GM19023 (cell line): ENCODE measurements around the gene FOXC2.

ENCODE experiments used
- ATAC-seq: cut with Tn5 transposase; IDR thresholded peaks from one replicate; pipeline ENCODE4 v1.9.1; 2021; ENCODE audit warnings: mild to moderate bottlenecking, moderate library complexity; ENCODE audit not compliant: unreplicated experiment

Gene FOXC2

DNA sequence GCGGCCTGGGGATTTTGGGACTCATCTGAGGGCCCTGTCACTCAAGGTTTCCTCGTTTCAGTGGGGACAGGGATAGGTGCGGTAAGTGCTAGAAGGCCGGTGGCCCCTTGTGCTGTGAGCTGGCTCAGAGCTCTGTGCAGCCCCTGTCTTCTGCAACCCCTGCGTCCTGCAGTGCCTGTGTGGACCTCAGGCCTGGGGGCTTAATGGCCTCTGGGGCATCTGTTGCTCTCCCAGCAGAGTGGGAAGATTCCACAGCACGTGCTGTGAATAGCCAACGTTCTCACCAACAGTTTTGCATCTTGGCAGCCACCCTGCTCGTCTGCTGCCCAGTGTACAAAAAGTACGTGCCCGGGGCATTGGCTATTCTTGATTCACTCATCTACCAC lies 4.9 kb downstream of the FOXC2 start:
- ATAC-seq = no peak

DNA sequence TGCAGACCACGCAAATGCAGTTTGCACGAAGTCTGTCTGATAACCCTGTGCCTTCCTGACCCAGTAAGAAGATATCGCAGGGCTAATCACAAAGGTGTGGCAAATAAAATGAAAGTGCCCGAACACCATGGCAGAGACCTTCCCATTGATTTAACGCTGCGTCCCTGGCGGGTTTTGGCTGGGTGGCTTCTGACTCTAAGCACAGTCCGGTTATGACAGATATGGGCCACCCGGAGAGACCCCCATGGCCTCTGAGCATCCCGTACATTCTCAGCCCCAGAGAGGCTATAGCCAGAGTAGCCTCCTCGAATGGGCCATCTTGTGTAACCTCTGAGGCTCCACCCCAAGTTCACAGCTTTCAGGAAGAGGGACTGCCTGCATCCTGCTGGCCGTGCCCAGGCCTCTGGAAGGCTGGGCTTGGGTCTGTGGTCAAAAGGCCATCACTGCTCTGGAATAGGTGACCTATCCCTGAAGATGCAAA lies 5.5 kb downstream of the FOXC2 start:
- no peak for ATAC-seq

DNA sequence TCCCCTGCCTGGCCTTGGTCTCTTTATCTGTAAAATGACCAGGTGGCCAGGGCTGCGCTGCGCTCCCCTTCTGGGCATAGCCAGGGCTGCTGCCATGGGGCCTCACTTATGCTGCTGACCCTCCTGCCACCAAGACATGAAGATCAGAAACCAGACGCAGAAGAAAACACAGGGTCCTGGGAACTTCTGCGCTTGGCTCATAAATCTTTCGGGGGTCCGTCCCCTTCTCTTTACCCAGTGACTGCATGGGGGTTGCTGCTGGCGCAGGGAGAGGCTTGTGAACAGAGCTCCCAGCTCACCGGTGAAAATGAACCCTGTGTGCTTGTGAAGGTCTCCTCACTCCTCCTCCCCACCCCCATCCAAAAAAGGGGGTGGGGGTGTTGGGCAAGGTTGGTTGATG lies 6.0 kb downstream of the FOXC2 start:
- ATAC-seq = no peak

DNA sequence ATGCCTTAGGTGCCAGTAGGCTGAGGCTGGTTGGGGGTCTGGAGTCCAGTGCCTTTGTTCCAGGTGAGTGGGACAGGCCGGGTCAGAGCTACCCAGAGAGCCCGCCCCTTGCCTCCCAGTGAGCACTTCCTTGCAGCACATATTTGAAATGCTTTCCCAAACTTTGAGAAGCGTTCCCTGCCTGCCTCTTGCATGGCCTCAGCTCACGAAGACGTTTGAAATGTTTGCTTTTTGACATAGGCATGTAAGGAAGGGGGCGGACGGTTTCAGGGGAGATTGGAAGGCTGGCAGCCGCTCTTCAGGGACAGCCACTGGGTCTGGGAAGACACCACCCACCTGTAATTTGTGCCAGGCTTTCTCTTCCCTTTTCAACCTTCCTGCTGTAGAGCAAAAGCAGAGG lies 6.6 kb downstream of the FOXC2 start:
- ATAC-seq = no peak

DNA sequence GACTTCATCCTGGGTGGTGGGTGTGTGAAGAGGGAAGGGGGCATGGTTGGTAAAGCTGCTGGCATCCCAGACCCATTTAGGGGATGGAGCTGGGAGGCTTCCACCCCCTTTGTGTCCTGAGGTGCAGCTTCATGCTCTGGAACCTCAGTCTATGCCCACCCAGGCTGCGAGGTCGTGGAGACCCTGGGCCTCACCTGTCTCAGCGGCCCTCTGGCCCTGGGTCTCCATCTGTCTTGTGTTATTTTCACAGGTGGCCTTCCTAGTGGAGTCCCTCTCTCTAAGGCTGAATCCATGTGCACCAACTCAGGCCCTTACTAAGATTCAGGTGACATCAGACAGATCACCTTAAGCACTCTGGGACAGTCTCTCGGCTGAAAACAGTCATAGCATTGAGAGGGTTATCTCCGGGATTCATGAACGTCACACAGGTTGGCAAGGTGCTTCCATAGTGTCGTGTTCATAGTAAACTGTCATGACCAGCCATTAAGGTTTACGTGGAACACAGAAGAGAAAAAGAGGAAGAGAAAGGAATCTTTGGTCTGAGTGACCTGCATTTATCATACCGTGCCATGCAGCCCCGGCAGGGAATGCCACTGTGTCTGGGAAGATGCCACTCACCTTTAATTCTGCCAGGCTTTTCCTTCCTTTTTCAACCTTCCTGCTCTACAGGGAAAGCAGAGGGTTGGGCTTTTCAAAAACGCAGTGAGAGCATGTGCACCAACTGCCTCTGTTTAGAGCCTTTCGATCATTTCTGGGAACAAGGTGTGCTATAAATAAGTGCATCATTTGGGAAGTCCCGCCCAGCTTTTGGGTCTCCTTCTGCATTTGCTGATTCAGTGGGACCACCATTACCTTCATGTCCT lies 7.2 kb downstream of the FOXC2 start:
- ATAC-seq = no peak

DNA sequence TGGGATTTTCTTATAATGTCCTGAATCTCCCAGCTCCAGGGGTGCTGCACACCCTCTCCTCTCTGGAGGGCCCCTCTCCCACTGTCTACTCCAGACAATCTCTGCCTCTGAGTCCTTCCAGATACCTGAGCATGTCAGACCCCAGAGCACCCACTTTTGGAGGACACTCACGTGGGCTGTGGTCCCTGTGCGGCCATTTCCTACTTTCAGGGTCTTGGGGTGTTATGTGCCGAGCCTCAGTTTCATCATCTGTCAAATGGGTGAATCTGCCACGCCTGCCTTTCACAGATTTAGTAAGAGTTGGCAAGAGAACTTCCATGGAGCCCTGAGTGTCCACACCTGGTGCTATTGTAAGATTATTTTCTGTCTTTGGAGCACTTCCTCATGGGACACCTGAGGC lies 8.0 kb downstream of the FOXC2 start:
- no peak for ATAC-seq

DNA sequence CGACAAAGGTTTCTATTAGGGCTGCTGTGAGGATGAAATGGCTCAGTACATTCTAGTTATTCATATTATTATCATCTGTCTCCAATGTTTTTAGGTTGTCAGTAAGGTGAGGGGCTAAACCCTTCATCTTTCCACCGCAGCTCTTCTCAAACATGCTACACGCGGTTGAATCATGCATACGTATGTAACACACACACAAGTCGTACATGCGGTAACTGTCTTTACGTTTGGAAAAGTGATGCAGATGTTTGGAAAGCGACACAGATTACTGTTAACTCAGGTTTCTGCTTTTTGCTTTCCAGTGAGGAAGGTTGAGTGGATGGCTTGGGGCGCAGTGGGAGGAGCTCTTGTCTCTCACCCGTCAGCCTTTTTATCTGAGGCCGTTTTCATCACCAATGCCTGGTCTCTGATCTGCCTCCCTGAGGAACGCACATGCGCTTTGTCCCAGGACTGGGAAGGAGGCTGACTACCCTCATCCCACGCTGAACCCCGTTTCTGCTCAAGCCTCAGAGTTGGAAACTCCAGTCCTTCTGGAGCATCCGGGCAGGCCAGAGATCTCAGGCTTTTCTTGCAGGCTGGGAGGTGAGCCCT lies 8.6 kb downstream of the FOXC2 start:
- ATAC-seq = no peak

DNA sequence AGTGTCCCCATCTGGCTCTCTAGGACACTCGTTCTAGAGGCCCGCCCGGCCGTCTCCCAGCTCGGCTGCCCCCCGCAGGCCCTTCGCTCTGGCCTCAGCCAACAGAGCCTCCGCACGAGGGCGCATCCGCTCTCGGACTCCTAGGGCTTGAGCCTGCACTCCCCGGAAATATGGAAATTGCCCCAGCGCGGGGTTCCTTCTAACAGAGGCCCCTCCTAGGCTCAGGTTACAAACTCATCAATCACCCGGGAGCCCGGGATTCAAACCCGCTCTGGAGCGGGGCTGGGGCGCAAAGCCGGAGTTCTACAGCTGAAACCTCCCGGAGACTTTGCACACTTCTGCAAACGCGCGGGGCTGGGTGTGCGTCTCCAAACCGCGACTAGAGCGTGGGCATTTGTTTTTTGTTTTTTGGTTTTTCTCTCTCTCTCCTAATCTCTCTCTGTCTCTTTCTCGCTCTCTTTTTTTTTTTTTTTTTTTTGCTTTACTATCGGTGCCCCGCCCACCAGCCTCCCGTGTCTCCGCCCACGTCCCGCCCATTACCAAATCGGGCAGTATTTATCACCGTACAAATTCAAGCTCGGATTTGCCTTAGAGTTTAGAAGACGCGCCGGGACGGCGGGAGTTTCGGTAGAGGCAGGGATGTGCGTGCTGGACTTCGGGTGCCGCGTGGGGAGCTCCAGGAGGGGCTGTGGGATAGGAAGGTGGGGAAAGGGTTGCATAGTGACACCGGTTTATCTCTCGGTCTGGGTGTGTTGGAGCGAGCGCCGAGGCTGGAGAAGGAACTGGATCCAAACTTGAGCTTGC lies 9.3 kb downstream of the FOXC2 start:
- no peak for ATAC-seq

DNA sequence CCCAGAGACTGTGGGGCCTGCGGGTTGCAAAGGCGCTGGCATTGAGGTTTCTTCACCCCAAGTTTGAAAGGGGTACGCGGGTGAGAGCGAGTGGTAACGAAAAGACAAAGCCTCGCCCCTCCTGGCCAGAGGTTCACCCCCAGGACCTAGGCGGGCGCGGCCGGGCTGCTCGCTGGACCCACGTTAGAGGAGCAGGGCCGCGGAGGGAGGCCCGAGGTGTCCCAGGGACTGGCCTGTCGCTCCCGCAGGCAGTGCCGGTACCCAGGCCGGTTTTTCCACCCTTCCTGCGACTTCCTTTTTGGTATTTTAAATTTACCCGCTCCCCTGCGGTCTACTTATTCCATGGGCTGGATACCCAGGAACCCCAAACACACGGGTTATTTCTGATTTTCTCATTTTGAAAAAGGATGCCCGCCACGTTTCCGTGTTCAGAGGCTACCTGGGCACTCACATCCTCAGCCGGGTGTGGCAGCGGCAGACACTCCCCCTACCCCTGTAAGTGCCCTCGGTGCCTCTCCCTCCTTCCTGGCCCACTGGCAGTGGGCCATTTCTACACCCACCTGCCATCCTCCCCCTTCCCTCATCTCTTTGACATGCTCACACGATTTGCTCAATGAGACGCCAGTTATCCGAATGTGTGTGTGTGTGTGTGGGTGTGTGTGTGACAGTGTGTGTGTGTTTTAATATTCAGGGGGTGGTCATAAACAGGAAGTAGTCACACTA lies 10.1 kb downstream of the FOXC2 start:
- ATAC-seq = no peak

DNA sequence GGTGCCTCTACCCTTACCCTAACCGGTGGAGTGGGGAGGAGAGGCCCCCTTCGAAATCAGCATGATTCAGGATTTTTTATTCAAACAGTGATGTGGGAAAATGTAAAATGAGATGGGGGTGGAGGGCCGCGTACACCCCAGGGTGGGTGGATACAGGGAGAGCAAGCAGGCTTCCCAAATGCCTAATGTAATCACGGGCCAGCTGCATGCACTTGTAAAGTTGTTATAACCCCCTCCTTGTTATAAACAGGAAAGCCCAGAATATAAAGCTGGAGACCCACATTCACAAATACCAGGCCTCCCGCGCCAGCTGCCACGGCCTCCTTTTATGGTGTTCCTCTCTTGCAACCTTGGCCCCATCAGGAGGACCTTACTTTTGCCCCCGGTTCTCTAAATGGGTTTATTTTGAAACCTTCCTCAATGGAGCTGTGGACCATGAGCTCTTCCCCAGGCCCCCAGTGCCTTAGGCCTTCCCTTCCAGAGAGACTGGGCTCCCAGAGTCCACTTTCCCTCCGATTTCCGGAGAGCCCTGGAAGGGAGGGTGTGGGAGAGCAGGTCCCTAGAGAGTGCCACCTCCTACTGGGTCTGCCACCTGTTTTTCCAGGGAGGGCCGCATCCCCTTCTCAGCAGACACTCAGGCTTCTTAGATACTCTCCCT lies 10.8 kb downstream of the FOXC2 start:
- no peak for ATAC-seq

DNA sequence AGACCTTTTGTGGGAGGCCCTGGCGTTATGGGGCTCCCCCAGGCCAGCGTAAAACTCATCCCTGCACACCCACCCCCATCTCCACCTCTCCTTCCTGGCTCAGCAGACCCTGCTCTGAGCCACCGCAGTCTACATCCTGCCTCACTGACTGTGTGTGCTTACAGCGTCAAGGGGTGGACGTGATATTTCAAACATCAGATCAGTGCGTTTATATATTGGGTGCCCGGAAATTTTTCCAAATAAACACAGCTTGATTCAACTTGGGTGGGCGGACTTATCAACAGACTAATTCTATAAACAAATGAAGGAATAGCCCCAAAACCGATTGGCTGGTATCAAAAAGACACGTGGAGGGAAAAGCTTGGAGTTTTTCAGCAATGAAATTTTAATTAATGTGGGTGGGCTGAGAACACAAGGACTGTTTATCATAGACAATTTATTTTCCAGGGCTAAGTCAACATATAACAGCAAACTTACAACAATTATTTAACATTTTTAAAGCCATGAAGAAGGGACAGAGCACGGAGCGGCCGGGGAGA lies 11.5 kb downstream of the FOXC2 start, which contains the start of gene FOXL1:
Gene FOXL1, plus strand, starts transcription at position 489 of the 539 bp plus-strand sequence. CDS start 175 bp downstream, outside the sequence.
- ATAC-seq = no peak

DNA sequence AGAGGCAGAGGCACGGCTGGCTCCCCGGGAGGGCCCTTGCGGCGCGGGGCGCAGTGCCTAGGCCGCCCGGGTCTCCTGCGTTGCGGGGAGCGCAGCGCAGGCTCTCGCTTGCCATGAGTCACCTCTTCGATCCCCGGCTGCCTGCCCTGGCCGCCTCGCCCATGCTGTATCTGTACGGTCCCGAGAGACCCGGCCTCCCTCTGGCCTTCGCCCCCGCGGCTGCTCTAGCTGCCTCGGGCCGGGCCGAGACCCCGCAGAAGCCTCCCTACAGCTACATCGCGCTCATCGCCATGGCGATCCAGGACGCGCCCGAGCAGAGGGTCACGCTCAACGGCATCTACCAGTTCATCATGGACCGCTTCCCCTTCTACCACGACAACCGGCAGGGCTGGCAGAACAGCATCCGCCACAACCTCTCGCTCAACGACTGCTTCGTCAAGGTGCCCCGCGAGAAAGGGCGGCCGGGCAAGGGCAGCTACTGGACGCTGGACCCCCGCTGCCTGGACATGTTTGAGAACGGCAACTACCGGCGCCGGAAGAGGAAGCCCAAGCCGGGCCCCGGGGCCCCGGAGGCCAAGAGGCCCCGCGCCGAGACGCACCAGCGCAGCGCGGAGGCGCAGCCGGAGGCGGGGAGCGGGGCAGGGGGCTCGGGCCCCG lies 12.1 kb downstream of the FOXC2 start:
- ATAC-seq = no peak

DNA sequence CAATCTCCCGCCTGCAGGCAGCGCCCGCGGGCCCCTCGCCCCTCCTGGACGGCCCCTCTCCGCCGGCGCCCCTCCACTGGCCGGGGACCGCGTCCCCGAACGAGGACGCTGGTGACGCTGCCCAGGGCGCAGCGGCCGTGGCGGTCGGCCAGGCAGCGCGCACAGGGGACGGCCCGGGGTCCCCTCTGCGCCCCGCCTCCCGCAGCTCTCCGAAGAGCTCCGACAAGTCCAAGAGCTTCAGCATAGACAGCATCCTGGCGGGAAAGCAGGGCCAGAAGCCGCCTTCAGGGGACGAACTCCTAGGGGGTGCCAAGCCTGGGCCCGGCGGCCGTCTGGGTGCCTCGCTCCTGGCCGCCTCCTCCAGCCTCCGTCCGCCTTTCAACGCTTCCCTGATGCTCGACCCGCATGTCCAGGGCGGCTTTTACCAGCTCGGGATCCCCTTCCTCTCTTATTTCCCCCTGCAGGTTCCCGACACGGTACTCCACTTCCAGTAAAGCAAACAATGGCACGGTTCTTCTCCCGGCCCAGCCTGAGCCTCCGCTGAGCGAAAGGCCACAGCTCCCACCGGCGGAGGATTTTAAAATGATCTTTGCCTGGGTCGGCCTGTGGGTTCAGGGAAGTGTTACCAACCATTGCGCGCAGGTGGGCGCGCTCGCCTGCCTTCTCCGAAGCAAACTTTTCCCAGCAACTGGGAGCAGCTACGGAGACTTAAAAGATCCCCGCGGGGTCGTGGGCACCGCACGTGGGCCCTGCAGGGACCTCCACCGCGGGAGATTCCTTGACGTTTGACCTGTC lies 12.8 kb downstream of the FOXC2 start:
- no peak for ATAC-seq

DNA sequence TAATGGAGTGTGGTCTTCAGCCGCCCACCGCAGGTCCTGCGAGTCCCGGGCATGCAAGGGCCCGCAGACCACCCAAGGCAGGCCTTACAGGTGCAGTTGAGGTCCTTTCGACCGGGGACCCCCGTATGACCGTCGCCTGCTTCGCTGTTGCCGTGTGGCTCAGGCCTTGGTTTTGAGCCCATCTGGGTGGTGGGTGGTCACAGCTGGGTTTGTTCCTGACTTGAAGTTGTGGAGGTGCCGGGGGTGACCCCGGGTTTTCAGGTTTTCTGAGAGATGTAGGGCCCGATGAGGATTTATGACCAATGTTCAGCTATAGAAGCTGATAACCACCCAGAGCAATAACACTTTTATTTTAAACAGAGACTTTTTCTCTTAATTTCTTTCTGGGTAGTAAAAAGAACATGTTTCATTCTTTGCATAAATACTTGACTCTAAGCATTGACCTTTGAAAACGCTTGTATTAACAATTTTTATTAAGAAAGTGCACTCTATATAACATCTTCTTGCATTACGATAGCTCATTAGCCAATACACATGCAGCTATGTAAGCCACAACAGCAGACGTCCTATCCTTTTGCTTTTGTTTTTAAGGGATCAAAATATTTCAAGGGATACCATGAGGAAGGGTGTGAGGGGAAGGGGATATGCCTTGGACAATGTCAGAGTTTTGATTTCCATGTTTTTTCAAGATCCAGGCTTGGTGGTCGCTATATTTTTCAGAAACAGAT lies 13.6 kb downstream of the FOXC2 start:
- no peak for ATAC-seq

DNA sequence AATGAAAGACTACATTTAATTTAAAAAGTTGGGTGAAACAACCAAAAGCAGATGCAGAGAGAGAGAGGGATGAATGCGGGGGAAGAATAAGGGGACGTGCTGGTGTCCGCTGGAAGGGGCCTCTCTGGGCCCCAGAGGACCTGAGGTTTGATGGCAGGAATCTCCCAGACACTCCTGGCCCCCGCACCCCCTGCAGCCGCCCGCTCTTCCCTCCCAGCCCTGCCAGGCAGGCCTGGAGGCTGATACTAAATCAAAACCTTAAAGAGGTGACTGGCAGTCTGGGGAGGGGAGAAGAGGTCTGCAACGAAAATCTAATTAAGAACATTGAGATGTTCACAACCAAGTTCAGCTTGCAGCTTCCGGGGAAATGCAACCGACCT lies 14.2 kb downstream of the FOXC2 start:
- no peak for ATAC-seq

DNA sequence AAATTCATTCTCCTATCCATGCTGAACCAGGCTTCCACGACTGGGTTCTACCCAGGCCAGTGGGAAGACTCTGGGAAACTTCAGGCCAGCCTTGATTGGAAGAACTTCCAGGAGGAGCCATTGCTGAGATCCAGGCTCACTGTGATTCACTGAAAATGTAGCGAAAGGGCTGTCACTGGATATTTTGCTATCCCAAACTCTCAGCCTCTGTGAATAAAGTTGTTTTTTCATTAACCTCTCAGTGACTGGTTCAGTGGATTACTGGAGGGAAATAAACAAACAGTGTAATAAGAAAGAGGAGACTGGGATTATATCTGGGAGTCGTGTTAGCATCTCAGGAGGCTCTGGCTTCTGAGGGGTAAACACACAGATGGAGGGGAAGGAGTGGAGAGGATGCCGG lies 14.8 kb downstream of the FOXC2 start:
- ATAC-seq = no peak

DNA sequence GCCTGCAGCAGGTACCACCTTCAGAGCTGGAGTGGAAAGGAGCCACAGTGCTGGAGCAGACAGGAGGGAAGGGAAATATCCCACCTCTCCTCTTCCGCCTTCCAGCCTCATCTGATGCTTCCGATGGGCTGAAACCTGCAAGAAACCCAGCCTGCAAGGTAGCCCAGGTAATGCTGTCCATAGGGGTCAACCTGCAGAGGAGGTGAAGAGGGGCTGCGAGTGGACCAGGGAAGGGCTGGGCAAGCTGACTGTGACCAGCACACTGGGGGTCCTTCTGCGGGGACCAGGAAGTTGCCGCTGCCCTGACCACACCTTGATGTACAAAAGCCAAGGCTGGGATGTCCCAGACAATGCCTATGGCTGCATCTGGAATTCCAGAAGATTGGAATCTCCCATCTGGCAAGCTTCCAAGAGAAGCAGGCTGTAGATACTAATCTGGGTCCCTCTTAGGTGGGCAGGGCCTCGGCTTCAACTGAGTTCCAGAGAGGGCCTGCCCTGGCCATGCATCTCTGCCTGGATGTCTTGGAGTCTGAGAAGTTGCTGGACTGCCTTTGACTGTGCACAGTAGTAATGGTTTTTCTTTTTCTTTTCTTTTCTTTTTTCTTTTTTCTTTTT lies 17.5 kb downstream of the FOXC2 start:
- no peak for ATAC-seq
